Transverse colon (tissue), 4 donors: ENCODE measurements around the gene GJA10.

ENCODE experiments used
- CTCF ChIP-seq, 5 experiments: fragments of 200-600 bp in 3 of 5; fragments of 450-650 bp in 2 of 5; sonication (generic) in 3 of 5; IDR thresholded peaks; 1 replicate in 2 of 5; 2 replicates in 3 of 5; pipeline ENCODE4 v1.5.1; 2016 to 2017; ENCODE audit warnings: antibody characterized with exemption in 5 of 5, inconsistent platforms in 3 of 5, mild to moderate bottlenecking in 2 of 5, moderate library complexity in 1 of 5
- POLR2A ChIP-seq: fragments of 450-650 bp; IDR thresholded peaks from one replicate; pipeline ENCODE4 v1.6.1; 2016; ENCODE audit warnings: antibody characterized with exemption, mild to moderate bottlenecking, moderate library complexity
- POLR2AphosphoS5 ChIP-seq, 3 donors: sonication (generic); formaldehyde crosslinking; IDR thresholded peaks; one replicate each; pipeline ENCODE4 v1.6.1; 2016; ENCODE audit warnings: antibody characterized with exemption in 3 of 3

DNA sequence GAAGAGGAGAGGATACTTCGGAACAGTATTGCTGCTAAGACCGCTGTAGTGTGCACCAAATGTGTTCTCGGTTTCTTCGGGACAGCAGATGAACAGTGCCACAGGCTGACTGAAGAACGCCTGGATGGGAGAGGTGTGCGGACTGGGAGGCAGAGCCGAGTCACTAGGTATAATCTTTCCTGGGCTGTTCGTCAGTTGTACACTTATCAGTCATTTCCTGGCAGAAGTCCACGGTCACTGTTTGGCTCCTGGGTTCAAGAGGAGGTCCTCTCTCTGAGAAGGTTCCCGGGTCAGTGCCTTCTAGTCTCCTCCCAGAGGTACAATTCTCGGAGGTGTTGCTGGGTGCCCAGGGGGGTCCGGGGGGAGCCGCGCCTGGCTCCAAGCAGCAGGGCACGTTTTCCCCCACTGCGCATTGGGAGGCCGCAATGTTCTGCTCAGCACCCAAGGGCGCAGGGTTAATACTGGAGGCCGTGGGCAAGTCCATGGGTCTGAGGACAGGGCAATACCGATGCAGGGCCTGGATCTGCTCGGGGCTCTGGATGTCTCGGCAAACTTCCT, 38.1 kb downstream of the GJA10 start:
- TF ChIP-seq POLR2A: no peak
- no peak for TF ChIP-seq CTCF (IDR thresholded peaks at IDR 0.05)
- no peak for TF ChIP-seq POLR2AphosphoS5 (IDR thresholded peaks at IDR 0.05)
